Adrenal gland (tissue), 5 donors: ENCODE measurements around the gene HSPBAP1.

Source experiments
- CTCF ChIP-seq, 6 experiments: fragments of 450-650 bp in 4 of 6; fragments of 200-600 bp in 2 of 6; sonication (generic) in 1 of 6; IDR thresholded peaks; 1 replicate in 5 of 6; 2 replicates in 1 of 6; pipeline versions ENCODE4 v1.5.1 to v1.8.0; 2016 to 2021; ENCODE audit warnings: antibody characterized with exemption in 6 of 6, mild to moderate bottlenecking in 2 of 6, moderate library complexity in 1 of 6
- POLR2A ChIP-seq, 2 donors: fragments of 450-650 bp; IDR thresholded peaks; one replicate each; pipeline ENCODE4 v1.6.1; 2017; ENCODE audit warnings: antibody characterized with exemption in 2 of 2, mild to moderate bottlenecking in 2 of 2, moderate library complexity in 1 of 2
- donor health status: DM: no; HTN: no; CAD: no.

GRCh38 chr3:122810734-122811133 lies 17.1 kb upstream of the HSPBAP1 start:
- TF ChIP-seq CTCF (IDR thresholded peaks at IDR 0.05): no peak
- no peak for TF ChIP-seq POLR2A (IDR thresholded peaks at IDR 0.05)
